Left ventricle myocardium superior (tissue), 1 donor: ENCODE results near the gene C1QTNF1. TPM values are rescaled to one million over a fixed set of nuclear protein-coding genes. Genes with fewer than 3 reads are reported as not detected.

Experiments
- ATAC-seq: fragments of 200-7000 bp; cut with Tn5 transposase; one replicate; pipeline ENCODE4 v1.9.1; 2020; ENCODE audit warnings: mild to moderate bottlenecking, moderate library complexity
- DNase-seq: peaks from one replicate; pipeline ENCODE4 v3.0.0-alpha.2; 2020
- intact Hi-C: fragments of 100-400 bp; cut with micrococcal nuclease; formaldehyde crosslinking; loops from one replicate; pipeline ENCODE4 v1.11.0; 2022
- total RNA-seq: library from RNA; stranded (reverse); fragmentation: NEBNext Ultra II Directional; extraction: Animal tissue kit (Norgen Biotek cat#: 25700); gene quantifications from one replicate; pipeline ENCODE4 v1.2.1, GENCODE V29; 2021
- donor health status: DM: no; HTN: yes; CAD: no; lungs with severe emphysema.

Gene C1QTNF1
- total RNA-seq, 1 donor from 2014 or later: 247 TPM

GRCh38 chr17:78991017-78991738 is 32.8 kb upstream of the C1QTNF1 start:
- peak; percentile 20 for DNase-seq
- ATAC-seq: no peak
- intact Hi-C loops: no loop called here

GRCh38 chr17:78991906-78992532 is 31.9 kb upstream of the C1QTNF1 start:
- DNase-seq (peak; percentile 18), ATAC-seq (no peak)
- intact Hi-C loops: no loop called here

- peak; percentile 18 for DNase-seq
- no peak for ATAC-seq
- intact Hi-C loops: no loop called here
Observed at GRCh38 chr17:78992542-78993212, 31.3 kb upstream of the C1QTNF1 start.

- intact Hi-C loops: no loop called here
- DNase-seq (peak; percentile 57), ATAC-seq (peak; percentile 42)
Observed at GRCh38 chr17:78993241-78993956, 30.6 kb upstream of the C1QTNF1 start.

- DNase-seq: no peak
- intact Hi-C loops: no loop called here
- ATAC-seq: no peak
Observed at GRCh38 chr17:78993981-78994671, 29.8 kb upstream of the C1QTNF1 start.

- no peak for ATAC-seq
- no peak for DNase-seq
- intact Hi-C loops: no loop called here
Observed at GRCh38 chr17:78995022-78995760, 28.8 kb upstream of the C1QTNF1 start.

- ATAC-seq (peak; percentile 2), DNase-seq (peak; percentile 60)
- intact Hi-C loops: no loop called here
Observed at GRCh38 chr17:78995761-78996451, 28.1 kb upstream of the C1QTNF1 start.

- intact Hi-C loops: no loop called here
- DNase-seq (no peak), ATAC-seq (no peak)
Observed at GRCh38 chr17:78996781-78997201, 27.2 kb upstream of the C1QTNF1 start.

GRCh38 chr17:78997231-78997741 is 26.7 kb upstream of the C1QTNF1 start:
- intact Hi-C loops: no loop called here
- ATAC-seq: no peak
- no peak for DNase-seq

GRCh38 chr17:78997881-78998280 is 26.1 kb upstream of the C1QTNF1 start:
- ATAC-seq (no peak), DNase-seq (no peak)
- intact Hi-C loops: no loop called here

- ATAC-seq (peak; percentile 81), DNase-seq (peak; percentile 86)
- intact Hi-C loops: no loop called here
Observed at GRCh38 chr17:78998311-78999055, 25.5 kb upstream of the C1QTNF1 start.

GRCh38 chr17:78999056-78999768 is 24.8 kb upstream of the C1QTNF1 start:
- DNase-seq: no peak
- ATAC-seq: no peak
- intact Hi-C loops: no loop called here

- DNase-seq (no peak), ATAC-seq (no peak)
- intact Hi-C loops: no loop called here
Observed at GRCh38 chr17:78999947-79000395, 24.0 kb upstream of the C1QTNF1 start.

- intact Hi-C loops: no loop called here
- ATAC-seq (no peak), DNase-seq (no peak)
Observed at GRCh38 chr17:79000396-79001189, 23.4 kb upstream of the C1QTNF1 start.

- intact Hi-C loops: no loop called here
- no peak for DNase-seq
- ATAC-seq: no peak
Observed at GRCh38 chr17:79001190-79002020, 22.6 kb upstream of the C1QTNF1 start.
